HG03460 (cell line): Measurements from ENCODE around the gene TCOF1.
"Not testable (repeated sequence)": the region's sequence is repeated elsewhere in the genome, so short reads cannot be mapped to it uniquely, and the experiment has no call there.

Source experiments
- ATAC-seq: cut with Tn5 transposase; IDR thresholded peaks from one replicate; pipeline ENCODE4 v1.9.1; 2021; ENCODE audit not compliant: unreplicated experiment

The TCOF1 gene

GRCh38 chr5:150404535-150404934, 47.0 kb downstream of the TCOF1 start:
- ATAC-seq = no peak

DNA sequence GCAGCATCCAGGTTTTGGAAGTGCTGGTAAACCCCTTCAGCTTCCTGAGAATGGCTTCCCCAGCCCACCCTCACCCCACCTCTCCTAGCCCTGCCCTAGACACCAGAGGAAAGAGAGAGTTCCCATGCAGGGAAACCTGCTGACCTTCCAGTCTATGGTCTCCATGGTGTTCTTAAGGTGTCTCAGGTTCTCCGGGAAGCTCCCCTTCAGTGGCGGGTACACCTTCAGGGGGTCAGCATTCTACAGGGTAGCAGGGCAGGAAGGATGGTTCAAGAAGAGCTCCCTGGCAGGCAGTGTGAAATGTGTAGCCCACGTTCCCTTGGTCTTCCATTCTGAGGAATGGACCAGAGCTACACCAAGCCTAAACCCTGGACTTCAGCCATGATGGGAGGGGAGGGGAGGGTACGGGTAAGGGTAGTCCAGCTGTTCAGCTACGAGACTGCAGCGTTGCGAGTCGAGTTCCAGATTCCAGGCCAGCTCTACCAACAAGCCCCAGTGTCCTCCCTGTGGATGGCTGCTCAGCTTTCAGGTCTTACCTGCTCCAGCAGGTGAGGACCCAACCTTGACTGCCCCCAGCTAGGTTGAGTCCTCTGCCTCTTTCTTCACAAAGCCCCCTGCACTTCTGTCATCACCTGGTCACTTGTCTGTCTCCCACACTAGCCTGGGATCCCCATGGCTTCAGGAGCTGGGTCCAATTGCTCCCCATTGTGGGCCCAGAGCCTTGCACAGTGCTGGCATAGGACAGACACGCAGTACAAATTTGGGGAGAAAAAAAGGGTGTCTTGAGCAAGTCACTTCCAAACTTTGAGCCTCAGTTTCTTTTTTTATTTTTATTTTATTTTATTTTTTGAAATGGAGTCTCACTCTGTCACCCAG, 47.7 kb downstream of the TCOF1 start:
- ATAC-seq = no peak

DNA sequence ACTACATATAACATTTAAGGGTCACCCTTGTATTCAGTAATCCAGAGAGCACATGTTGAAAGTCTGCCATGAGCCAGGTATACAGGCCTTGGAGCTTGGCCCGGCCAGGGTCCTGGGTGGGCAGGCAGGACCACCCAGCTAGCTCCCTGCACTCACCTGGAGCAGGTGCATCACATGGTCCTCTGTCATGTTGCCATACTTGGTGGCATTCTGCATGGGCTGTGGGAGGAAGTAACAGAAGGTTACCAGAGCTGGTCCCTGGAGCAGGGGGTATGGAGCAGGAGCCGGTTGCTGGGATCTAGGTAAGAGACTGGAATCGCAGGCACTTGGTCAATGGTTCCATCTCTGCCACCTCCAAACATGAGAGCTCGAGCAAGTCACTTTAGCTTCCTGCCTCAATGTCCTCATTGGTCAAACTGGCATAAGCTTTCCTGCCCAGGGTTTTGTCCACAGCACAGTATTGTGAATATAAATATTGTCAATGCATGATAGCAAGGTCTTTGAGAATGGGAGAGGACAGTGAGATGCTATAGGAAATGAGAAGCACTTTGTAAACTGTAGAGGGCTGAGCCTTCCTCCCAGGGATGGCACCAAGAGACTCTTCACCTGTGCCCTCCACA, 48.7 kb downstream of the TCOF1 start:
- ATAC-seq = no peak

DNA sequence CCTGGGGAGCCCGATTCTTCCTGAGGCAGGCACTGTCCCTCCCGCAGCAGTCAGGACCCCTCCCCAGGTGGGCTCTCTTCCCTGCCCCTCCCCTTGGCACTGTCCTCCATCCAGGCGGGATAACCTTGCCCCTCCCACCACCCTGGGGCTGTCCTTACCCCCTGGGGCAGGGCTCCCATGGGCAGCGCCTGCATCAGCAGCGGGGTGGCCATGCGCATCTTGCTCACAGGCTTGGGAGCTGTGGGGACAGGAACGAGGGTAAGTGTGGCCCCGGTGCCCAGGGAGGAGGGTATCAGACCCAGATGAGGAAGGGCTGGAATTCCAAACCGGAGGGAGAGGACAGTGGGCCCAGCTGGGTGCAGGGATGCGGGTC, 49.2 kb downstream of the TCOF1 start:
- no peak for ATAC-seq

DNA sequence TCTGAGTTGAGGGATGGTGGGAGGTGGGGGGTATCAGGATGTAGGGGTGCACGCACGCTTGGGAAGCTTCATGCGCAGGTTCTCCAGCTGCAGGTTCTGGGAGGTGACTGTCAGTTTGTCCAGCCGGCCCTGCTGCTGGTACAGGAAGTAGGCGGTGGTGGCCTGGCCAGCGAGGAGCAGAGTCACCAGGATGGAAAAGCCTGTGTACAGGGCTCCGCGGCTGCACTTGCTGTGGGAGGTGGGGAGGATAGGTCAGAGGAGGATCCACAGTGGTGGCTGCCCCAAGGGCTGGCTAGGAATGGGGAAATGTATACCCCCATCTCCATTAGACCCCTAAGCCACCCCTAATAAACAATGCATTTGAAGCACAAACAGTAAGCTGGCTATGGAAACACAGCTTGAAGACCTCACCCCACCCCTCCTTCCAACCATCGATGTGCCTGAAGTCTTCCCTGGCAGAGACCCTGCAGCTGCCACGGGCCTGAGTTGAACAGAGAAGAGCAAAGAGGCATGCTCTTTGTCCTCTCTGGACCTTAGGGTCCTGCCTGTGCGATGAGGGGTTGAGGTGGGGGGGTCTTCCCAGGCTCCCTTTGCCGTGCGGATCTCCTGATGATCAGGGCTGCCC, 49.7 kb downstream of the TCOF1 start:
- no peak for ATAC-seq

DNA sequence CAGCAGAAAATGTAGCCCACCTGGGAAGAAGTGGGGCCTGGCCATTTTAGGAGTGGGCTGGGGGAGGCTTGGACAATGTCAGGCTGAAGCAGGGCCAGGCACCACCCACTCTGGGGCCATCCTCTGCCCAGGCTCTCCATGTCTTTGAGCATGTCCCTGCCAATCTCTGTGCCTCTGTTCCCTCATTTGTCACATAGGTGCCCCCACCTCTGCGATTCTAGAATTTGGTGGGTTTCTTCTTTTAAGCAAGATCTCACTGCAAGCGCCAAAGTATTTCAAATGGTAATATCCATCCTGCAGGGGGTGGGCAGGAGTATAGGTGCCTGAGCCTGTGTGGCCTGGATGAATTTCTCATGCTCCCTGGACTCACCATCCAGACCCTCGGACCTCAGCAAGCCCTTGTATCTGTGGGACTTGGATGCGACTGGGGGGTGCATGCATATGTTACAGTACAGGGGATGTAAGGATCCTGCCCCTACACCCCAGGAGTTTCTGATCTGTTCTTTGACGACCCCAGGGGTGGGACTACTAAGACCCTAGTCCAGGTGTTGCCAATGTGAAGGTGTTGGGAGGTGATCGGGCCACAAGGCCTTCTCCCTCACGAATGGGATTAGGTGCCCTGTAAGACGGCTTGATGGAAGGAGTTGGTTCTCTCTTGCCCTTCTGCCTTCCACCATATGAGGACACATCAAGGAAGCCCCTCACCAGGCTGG, 50.9 kb downstream of the TCOF1 start:
- ATAC-seq = no peak

- ATAC-seq = peak; percentile 33
These were observed 52.4 kb downstream of the TCOF1 start for GRCh38 chr5:150409638-150410523.

DNA sequence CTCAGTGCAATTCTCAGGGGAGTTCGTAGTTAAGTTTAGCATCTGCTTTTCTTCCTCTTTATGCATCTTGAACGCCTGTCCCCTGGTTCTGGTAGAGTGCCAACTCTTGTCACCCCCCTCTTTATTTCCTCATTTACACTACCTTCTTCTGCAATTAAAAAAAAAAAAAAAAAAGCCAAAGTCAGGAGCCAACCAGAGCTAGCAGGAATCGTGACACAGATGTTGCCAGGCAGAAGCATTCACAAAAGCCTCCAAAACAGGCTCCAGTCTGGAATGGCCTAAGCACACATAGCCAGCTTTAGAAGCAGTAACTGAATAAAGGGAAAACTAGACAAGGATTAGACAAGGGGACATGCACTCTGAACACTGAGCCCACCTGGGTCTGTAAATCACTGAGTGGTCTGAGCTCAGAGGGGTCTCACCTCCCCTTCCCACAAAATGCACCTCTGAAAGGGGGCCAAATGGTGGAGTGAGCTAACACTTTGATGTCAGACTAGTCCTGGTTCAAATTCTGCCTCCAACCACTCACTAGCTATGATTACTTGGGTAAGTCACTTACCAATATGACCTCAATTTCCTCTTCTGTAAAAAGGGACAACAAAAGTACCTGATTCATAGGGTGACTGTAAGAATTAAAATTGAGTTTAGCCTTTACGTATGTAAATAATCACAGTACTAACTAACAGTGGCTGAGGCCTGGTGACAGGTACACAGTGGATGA, 53.2 kb downstream of the TCOF1 start:
- no peak for ATAC-seq

- peak; percentile 15 for ATAC-seq
These were observed 53.9 kb downstream of the TCOF1 start for GRCh38 chr5:150411245-150411979.

DNA sequence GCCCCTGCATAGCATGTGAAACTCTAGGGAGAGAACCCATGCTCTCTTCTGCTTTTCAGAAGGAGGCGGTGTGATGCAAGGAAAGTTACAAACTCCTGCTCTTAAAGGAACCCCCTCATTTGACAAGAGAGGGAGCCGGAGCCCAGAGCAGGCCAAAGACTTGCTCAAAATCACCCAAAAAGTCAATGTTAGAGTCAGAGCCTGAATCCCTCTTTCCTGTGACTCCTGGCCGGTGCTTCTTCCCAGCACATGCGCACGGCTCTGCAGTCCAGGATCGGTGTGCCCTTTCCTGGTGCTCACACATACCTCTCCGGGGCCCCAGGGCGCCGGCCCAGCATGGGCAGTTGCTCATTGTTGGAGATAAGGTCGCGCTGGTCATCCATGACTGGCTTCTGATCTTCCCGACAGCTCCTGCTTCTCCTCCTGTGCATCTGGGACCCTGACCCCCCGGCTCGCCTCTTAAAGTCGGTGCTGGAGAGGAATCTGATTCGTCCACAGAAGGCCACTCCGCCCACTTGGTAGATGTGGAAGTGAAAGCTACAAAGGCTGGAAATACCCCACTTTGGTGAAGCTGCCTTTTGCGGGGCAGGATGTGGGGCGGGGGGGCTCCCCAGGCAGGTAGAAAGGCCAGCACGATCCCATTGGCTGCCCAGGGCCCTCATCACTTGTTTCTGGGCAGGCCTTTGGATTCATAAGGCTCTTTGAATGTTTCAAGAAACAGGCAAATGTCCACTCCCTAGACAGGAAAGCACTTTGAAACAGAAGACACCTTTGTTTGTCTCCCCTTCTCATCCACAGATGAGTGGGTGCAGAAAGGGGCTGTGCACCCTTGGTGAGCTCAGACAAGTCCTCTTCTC, 55.0 kb downstream of the TCOF1 start, which contains the start of gene CD74:
CD74 (minus strand) TSS at position 592 of the 857 bp plus-strand sequence; CDS start at position 431, 161 bp downstream.
- ATAC-seq = peak; percentile 77

DNA sequence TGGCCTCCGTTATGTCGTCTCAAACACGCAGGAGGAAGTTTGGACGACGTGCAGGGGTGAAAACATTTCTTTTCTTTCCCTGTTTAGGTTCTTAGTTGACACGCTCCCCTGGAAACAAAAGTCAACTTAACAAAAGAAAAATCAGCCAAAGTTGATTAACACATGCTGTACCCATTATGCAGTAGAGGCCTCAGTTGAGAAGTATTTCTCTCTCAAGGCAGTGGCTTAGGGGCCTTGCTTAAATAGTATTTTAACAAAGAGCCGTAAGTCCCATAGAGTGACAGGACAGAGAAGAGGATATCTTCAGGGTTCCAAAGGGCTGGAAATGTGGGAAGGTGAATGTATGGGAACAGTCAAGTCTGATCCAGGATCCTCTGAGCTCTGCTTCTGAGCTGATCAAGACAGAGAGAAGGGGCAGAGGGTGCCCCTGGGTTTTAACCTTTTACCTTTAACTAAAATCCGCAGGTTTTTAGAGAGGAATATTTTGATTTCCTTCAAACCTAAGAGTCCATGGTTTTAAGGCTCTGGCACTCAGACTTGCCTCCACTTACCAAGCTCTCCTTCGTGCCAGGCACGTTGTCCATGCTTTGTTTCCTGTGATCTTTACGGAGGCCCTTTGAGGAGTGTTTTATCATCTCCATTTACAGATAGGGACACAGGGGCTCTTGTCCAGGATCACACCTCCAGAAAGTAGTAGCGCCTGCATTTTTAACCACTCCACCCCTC, 55.8 kb downstream of the TCOF1 start:
- no peak for ATAC-seq

DNA sequence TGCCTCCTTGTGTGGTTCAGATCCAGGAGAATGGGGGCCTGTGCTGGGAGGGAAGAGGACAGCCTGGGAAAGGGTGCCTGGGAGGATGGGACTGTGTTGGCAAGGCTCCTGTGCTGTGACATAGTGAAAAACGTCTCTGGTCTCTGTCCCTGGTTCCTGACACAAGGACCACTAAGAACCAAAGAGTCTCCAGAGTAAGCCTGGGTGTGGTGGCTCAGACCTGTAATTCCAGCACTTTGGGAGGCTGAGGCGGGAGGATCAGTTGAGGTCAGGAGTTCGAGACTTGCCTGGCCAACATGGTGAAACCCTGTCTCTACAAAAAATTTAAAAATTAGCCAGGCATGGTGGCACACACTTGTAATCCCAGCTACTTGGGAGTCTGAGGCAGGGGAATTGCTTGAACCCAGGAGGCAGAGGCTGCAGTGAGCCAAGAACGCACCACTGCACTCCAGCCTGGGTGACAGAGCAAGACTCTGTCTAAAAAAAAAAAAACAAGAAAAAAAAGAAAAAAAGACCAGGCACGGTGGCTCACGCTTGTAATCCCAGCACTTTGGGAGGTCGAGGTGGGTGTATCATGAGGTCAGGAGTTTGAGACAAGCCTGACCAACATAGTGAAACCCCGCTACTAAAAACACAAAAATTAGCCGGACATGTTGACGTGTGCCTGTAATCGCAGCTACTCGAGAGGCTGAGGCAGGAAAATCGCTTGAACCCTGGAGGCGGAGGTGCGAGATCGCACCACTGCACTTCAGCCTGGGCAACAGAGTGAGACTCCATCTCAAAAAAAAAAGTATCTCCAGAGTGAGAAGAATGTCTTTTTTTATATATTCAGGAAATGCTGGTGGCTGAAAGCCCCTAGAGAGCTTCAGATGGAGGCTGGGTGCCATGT, 56.6 kb downstream of the TCOF1 start:
- ATAC-seq = not testable (repeated sequence)

DNA sequence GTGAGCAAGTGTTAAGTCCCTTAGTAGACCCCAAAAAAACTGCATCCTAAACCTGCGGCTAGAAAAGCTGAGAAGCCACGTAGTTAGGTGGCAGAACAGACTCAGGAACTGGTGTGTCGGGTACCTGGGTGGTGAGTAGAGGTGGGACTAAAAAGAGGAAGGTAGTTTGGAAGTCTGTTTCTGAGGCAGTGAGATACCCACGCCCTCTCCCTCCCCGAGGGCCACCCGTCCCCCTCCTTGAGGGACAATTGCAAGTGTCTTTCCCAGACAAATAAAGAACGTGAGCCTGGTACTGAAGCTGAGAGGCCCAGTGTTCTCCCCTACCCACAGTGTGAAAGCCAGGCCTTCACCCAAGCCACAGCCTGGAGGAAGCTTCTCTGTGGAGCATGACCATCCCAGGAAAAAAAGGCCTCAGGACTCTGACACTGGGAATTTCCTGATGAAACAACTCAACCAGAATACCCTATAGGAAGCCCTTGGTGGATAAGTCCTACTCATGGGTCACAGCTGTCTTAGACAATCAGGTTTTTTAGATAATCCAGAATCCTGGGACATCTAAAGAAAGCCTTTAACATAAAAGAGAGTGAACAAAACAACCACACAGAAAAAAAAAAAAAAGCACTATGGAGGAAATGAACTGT, 62.3 kb downstream of the TCOF1 start:
- peak; percentile 65 for ATAC-seq

DNA sequence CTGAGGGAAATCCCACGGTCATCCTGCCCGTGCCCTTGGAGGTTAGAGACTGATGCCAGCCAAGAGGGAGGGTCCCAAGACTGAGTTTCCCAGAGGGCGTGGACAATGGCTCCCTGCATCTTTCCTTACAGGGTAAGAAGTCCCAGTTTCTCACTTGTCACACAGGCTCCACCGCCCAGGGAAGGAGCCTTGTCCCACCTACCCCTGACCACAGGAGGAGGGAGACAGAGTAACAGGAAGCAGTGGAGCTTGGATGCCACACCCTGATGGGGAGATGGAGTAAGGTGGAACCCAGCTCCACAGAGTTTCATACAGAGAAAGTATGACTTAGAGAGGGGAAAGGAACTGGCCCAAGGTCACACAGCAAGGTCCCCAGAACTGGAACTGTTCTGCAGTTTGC, 64.6 kb downstream of the TCOF1 start:
- ATAC-seq = no peak

DNA sequence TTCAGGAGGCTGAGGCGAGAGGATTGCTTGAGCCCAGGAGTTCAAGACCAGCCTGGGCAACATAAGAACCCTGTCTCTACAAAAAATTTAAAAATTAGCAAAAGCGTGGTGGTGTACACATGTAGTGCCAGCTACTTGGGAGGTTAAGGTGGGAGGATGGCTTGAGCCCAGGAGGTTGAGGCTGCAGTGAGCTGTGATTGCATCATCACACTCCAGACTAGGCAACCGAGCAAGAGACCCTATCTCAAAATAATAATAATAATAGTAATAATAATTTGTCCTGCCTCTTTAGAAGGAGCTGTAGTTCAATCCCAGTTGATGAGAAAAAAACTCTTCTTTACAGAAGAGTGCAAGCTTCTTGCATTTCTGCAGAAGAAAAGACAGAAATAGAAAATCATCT, 65.3 kb downstream of the TCOF1 start:
- ATAC-seq = no peak

DNA sequence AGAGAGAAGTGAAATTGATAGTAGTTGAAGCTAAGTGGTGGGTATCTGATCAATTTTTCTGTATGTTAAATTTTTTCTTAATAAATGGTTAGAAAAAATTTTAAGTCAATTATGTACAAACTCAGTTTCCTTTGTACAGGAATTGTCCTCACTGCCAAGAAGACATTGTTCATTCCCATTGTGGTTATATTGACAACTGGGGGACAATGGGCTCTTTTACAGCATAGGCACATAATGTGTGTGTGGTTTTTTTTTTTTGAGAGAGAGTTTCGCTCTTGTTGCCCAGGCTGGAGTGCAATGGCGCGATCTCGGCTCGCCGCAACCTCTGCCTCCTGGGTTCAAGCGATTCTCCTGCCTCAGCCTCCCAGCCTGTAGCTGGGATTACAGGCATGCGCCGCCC, 68.7 kb downstream of the TCOF1 start:
- ATAC-seq = not testable (repeated sequence)
